H9 (cell line): ENCODE measurements around the gene POLDIP3. TPM values are rescaled to one million over a fixed set of nuclear protein-coding genes. Genes with fewer than 3 reads are reported as not detected.

Experiments used
- DNase-seq: peaks from one replicate; pipeline ENCODE4 v3.0.0-alpha.2; 2017
- H2AFZ ChIP-seq: one replicate; pipeline ENCODE4 v1.6.1; 2013; ENCODE audit warnings: mild to moderate bottlenecking, low read length, control low read depth, moderate library complexity
- H2AK5ac ChIP-seq: 2 replicates; pipeline ENCODE4 v1.6.1; 2013; ENCODE audit warnings: low read length, control low read depth, mixed read lengths; ENCODE audit not compliant: insufficient read length
- H2BK120ac ChIP-seq: one replicate; pipeline ENCODE4 v1.6.1; 2013; ENCODE audit warnings: low read depth, mild to moderate bottlenecking, low read length, control low read depth, inconsistent platforms; ENCODE audit not compliant: poor library complexity, severe bottlenecking
- H2BK12ac ChIP-seq: 2 replicates; pipeline ENCODE4 v1.6.1; 2013; ENCODE audit warnings: low read length, control low read depth, mixed read lengths, low read depth; ENCODE audit not compliant: insufficient read length
- H2BK15ac ChIP-seq: 2 replicates; pipeline ENCODE4 v1.6.1; 2013; ENCODE audit warnings: low read depth, low read length, control low read depth
- H2BK20ac ChIP-seq: one replicate; pipeline ENCODE4 v1.6.1; 2013; ENCODE audit warnings: low read depth, mild to moderate bottlenecking, low read length, control low read depth, inconsistent platforms; ENCODE audit not compliant: poor library complexity, severe bottlenecking
- H2BK5ac ChIP-seq: 2 replicates; pipeline ENCODE4 v1.6.1; 2013; ENCODE audit warnings: low read length, control low read depth, mixed read lengths; ENCODE audit not compliant: insufficient read length
- H3K14ac ChIP-seq: 2 replicates; pipeline ENCODE4 v1.6.1; 2013; ENCODE audit warnings: low read length, control low read depth; ENCODE audit not compliant: insufficient read depth
- H3K18ac ChIP-seq: 2 replicates; pipeline ENCODE4 v1.6.1; 2013; ENCODE audit warnings: low read depth, mild to moderate bottlenecking, mixed read lengths, low read length, control low read depth; ENCODE audit not compliant: insufficient read length
- H3K23ac ChIP-seq: 2 replicates; pipeline ENCODE4 v1.6.1; 2013; ENCODE audit warnings: low read length, control low read depth, mixed read lengths, low read depth; ENCODE audit not compliant: insufficient read length
- H3K23me2 ChIP-seq: 2 replicates; pipeline ENCODE4 v1.6.1; 2013; ENCODE audit warnings: low read depth, mild to moderate bottlenecking, mixed read lengths, low read length, control low read depth; ENCODE audit not compliant: insufficient read length, poor library complexity, severe bottlenecking
- H3K27ac ChIP-seq: 2 replicates; pipeline ENCODE4 v1.5.1; 2013; ENCODE audit warnings: low read length, control low read depth, mixed read lengths, low read depth; ENCODE audit not compliant: insufficient read length
- H3K27me3 ChIP-seq: 2 replicates; pipeline ENCODE4 v1.6.1; 2013; ENCODE audit warnings: low read length, control low read depth, inconsistent platforms; ENCODE audit not compliant: insufficient read depth
- H3K4ac ChIP-seq: 2 replicates; pipeline ENCODE4 v1.6.1; 2013; ENCODE audit warnings: low read depth, mild to moderate bottlenecking, control low read depth, inconsistent platforms, low read length, moderate library complexity
- H3K4me1 ChIP-seq: 2 replicates; pipeline ENCODE4 v1.6.1; 2013; ENCODE audit warnings: low read length, control low read depth, inconsistent platforms; ENCODE audit not compliant: insufficient read depth
- H3K4me2 ChIP-seq: 2 replicates; pipeline ENCODE4 v1.6.1; 2013; ENCODE audit warnings: low read length, control low read depth, mixed read lengths; ENCODE audit not compliant: insufficient read length, insufficient read depth
- H3K56ac ChIP-seq: 2 replicates; pipeline ENCODE4 v1.6.1; 2013; ENCODE audit warnings: low read depth, mild to moderate bottlenecking, mixed read lengths, low read length, control low read depth; ENCODE audit not compliant: insufficient read length
- H3K79me1 ChIP-seq: 2 replicates; pipeline ENCODE4 v1.6.1; 2013; ENCODE audit warnings: low read depth, mild to moderate bottlenecking, moderate library complexity, low read length, control low read depth, inconsistent platforms; ENCODE audit not compliant: insufficient read depth, poor library complexity, severe bottlenecking
- H3K79me2 ChIP-seq: 2 replicates; pipeline ENCODE4 v1.6.1; 2013; ENCODE audit warnings: low read length, control low read depth, inconsistent platforms; ENCODE audit not compliant: insufficient read depth
- H3K9ac ChIP-seq: 2 replicates; pipeline ENCODE4 v1.6.1; 2013; ENCODE audit warnings: low read length, control low read depth, mixed read lengths; ENCODE audit not compliant: insufficient read length; ENCODE audit errors: extremely low read depth
- H3K9me3 ChIP-seq: one replicate; pipeline ENCODE4 v1.6.1; 2013; ENCODE audit warnings: low read depth, low read length, inconsistent platforms; ENCODE audit not compliant: control insufficient read depth
- H3T11ph ChIP-seq: one replicate; pipeline ENCODE4 v1.6.1; 2013; ENCODE audit warnings: mild to moderate bottlenecking, low read length, control low read depth, inconsistent platforms
- H4K20me1 ChIP-seq: one replicate; pipeline ENCODE4 v1.6.1; 2013; ENCODE audit not compliant: control insufficient read depth, insufficient read length, insufficient read depth
- H4K5ac ChIP-seq: 2 replicates; pipeline ENCODE4 v1.6.1; 2013; ENCODE audit warnings: low read depth, mild to moderate bottlenecking, mixed read lengths, low read length, control low read depth; ENCODE audit not compliant: insufficient read length
- H4K8ac ChIP-seq: replicated peaks from 2 replicates; pipeline ENCODE4 v1.6.1; 2013; ENCODE audit warnings: low read length, control low read depth, mixed read lengths, low read depth; ENCODE audit not compliant: insufficient read length
- H4K91ac ChIP-seq: 2 replicates; pipeline ENCODE4 v1.6.1; 2013; ENCODE audit warnings: low read depth, mild to moderate bottlenecking, moderate library complexity, mixed read lengths, low read length, control low read depth; ENCODE audit not compliant: insufficient read length
- H3K27ac Mint-ChIP-seq, 3 experiments: 2 replicates in 2 of 3; 3 replicates in 1 of 3; pipeline ENCODE4 v1.8.0; 2020 to 2021; ENCODE audit warnings: mixed read lengths in 3 of 3, mild to moderate bottlenecking in 1 of 3, moderate library complexity in 1 of 3
- H3K27me3 Mint-ChIP-seq: 2 replicates; pipeline ENCODE4 v1.8.0; 2021; ENCODE audit warnings: low read depth, mild to moderate bottlenecking, moderate library complexity, mixed read lengths
- H3K36me3 Mint-ChIP-seq, 3 experiments: 2 replicates in 2 of 3; 3 replicates in 1 of 3; pipeline ENCODE4 v1.8.0; 2020 to 2021; ENCODE audit warnings: low read depth in 3 of 3, mixed read lengths in 3 of 3; ENCODE audit not compliant: insufficient read depth in 1 of 3
- H3K4me1 Mint-ChIP-seq, 2 experiments: 2 replicates each; pipeline ENCODE4 v1.8.0; 2020; ENCODE audit warnings: mixed read lengths in 2 of 2
- H3K4me3 Mint-ChIP-seq, 2 experiments: 2 replicates in 1 of 2; 3 replicates in 1 of 2; pipeline ENCODE4 v1.8.0; 2020 to 2021; ENCODE audit warnings: mild to moderate bottlenecking in 2 of 2, mixed read lengths in 2 of 2, moderate library complexity in 1 of 2
- H3K9me3 Mint-ChIP-seq, 2 experiments: 2 replicates in 1 of 2; 3 replicates in 1 of 2; pipeline ENCODE4 v1.8.0; 2020; ENCODE audit warnings: mild to moderate bottlenecking in 2 of 2, mixed read lengths in 2 of 2, moderate library complexity in 1 of 2
- WGBS: extraction: QIAGEN DNeasy Blood & Tissue Kit; methylation state at CpG from one replicate; pipeline ENCODE4 v1.1.7; 2013; ENCODE audit warnings: missing lambda C conversion rate, low lambda C conversion rate, mixed read lengths; ENCODE audit not compliant: insufficient read length; ENCODE audit errors: extremely low coverage; 5-methylcytosine and 5-hydroxymethylcytosine counted together
- total RNA-seq: library from RNA; stranded (reverse); gene quantifications from 2 replicates; pipeline ENCODE4 v1.2.1, GENCODE V29; 2021
- TF ChIP-seq, protein P1 (sequence below): fragments of 200-600 bp; sonication (generic); conservative IDR thresholded peaks from 3 replicates; pipeline ENCODE4 v1.8.0; 2021; ENCODE audit warnings: antibody characterized with exemption, mild to moderate bottlenecking

Gene POLDIP3
- total RNA-seq, 1 experiment from 2014 or later = 90.8 TPM

DNA sequence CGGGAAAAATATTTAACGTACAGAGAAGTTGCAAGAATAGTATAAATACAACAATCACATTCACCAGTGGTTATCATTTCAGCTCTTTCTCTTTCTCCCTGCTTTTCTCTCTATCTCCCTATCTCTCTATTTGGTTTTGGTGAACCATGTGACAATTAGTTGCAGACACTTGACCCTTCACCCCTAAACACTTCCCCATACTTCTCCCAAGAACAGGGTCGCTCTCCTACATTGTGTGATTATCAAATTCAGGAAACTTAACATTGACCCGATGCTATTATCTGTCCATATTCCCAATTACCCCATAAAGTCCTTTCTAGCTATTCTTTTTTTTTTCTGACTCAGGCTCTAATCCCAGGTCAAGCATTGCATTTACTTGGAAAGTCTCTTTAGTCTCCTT, 39.3 kb upstream of the POLDIP3 start:
- H3T11ph ChIP-seq = no peak overlapping the region
- DNase-seq = no peak
- no peak overlapping the region for H2BK20ac ChIP-seq
- H2AK5ac ChIP-seq = no peak overlapping the region
- no peak overlapping the region for H2BK15ac ChIP-seq
- no peaks in the 10 kb centered on the region for H3K36me3 Mint-ChIP-seq
- peaks cover 2% of the 10 kb centered on the region; the same call in 1 of the 2 replicates for H3K27me3 Mint-ChIP-seq
- no peaks in the 10 kb centered on the region for H3K79me1 ChIP-seq
- H3K4me1 Mint-ChIP-seq = peaks cover 0 to 15% of the 10 kb centered on the region in 2 experiments; a peak in 2 of 4 replicates
- H2AFZ ChIP-seq = no peak overlapping the region
- H3K79me2 ChIP-seq = no peaks in the 10 kb centered on the region
- H3K27me3 ChIP-seq = no peaks in the 10 kb centered on the region
- TF ChIP-seq, protein P1, sequence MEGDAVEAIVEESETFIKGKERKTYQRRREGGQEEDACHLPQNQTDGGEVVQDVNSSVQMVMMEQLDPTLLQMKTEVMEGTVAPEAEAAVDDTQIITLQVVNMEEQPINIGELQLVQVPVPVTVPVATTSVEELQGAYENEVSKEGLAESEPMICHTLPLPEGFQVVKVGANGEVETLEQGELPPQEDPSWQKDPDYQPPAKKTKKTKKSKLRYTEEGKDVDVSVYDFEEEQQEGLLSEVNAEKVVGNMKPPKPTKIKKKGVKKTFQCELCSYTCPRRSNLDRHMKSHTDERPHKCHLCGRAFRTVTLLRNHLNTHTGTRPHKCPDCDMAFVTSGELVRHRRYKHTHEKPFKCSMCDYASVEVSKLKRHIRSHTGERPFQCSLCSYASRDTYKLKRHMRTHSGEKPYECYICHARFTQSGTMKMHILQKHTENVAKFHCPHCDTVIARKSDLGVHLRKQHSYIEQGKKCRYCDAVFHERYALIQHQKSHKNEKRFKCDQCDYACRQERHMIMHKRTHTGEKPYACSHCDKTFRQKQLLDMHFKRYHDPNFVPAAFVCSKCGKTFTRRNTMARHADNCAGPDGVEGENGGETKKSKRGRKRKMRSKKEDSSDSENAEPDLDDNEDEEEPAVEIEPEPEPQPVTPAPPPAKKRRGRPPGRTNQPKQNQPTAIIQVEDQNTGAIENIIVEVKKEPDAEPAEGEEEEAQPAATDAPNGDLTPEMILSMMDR = no peak
- H4K8ac ChIP-seq = no peak overlapping the region
- H3K4me2 ChIP-seq = no peak overlapping the region
- no peak overlapping the region for H3K14ac ChIP-seq
- no peak overlapping the region for H4K91ac ChIP-seq
- H3K18ac ChIP-seq = no peak overlapping the region
- H3K9me3 Mint-ChIP-seq = no peaks in the 10 kb centered on the region
- H3K9me3 ChIP-seq = no peaks in the 10 kb centered on the region
- no CpG with 5 or more reads among the region's 4 CpGs for WGBS
- no peak overlapping the region for H4K5ac ChIP-seq
- no peak overlapping the region for H3K56ac ChIP-seq
- no peak overlapping the region for H3K4ac ChIP-seq
- no peak overlapping the region for H3K27ac ChIP-seq
- H4K20me1 ChIP-seq = no peaks in the 10 kb centered on the region
- H2BK120ac ChIP-seq = no peak overlapping the region
- no peak overlapping the region for H2BK5ac ChIP-seq
- peaks cover 6% of the 10 kb centered on the region for H3K23me2 ChIP-seq
- H3K4me1 ChIP-seq = no peaks in the 10 kb centered on the region
- no peak overlapping the region for H3K23ac ChIP-seq
- H3K4me3 Mint-ChIP-seq = no peak overlapping the region
- no peak overlapping the region for H2BK12ac ChIP-seq
- H3K27ac Mint-ChIP-seq = no peak overlapping the region
- no peak overlapping the region for H3K9ac ChIP-seq
